HG03469 (cell line): ENCODE data around the gene TIMM13.

Experiments
- ATAC-seq: cut with Tn5 transposase; IDR thresholded peaks from one replicate; pipeline ENCODE4 v1.9.1; 2021; ENCODE audit warnings: mild to moderate bottlenecking, moderate library complexity, moderate number of reproducible peaks; ENCODE audit not compliant: unreplicated experiment

Gene TIMM13

DNA sequence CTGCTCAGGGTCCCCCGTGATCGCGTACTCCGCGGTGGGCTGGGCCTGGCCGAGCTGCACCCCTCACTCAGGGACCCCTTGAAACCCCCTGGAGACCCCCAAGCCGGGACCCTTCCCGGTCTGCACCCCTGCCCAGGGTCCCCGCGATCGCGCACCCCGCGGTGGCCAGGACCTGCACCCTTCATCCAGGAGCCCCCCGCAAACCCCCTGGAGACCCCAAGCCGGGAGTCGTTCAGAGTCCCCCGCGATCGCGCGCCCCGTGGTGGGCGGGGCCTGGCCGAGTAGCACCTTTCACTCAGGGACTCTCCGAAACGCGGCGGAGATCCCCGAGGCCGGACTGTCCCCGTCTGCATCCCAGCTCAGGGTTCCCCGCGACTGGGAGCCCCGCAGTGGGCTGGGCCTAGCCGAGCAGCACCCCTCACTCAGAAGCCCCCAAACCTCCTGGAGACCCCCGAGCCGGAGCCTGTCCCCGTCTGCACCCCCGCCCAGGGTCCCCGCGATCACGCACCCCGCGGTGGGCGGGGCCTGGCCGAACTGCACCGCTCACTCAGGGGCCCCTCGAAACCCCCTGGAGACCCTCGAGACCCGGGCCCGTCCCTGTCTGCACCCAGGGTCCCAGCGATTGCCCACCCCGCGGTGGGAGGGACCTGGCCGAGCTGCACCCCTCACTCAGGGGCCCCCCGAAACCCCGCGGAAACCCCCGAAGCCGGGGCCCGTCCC, 28.6 kb upstream of the TIMM13 start:
- peak; percentile 14 for ATAC-seq

DNA sequence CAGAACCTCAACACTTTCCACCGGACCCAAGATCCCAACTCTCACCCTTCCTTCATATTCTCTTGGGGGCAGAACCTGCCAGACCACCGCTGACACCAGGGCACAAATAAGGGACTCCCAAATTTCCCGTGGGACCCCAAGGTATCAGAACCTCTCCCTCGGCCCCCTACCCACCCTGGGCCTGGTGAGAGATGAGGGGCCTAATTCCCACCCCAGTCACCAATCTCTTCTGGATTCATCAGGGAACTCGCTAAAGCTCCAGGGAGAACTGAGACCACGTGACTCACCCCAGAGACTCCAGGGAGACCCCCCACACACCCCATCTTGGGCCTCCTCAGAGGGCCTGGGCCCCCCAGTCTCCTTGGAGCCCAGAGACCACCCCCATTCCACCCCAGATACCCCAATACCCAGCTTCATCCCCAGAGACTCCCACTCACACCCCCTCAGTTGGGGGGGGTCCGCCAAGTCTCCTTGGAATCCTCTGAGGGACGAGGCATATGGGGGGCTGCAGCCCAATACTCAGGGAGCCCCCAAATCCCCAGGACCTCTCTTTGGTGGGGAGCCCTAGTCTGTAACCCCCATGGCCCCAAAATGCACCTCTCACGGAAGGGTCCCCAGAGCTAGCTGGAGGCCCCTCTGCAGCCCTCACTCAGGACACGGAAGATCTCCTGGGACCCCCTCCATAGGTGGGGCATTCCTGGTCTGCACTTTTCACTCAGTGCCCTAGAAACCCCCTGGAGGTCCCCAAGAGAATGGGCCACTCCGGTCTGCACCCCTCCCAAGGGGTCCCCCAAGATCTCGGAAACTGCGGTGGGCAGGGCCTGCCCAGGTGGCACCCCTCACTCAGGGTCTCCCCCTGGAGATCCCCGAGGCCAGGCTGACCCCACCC, 27.8 kb upstream of the TIMM13 start:
- no peak for ATAC-seq

GRCh38 chr19:2454199-2454961, 27.0 kb upstream of the TIMM13 start:
- ATAC-seq, result no peak

GRCh38 chr19:2453431-2454025, 26.1 kb upstream of the TIMM13 start:
- ATAC-seq, result no peak

DNA sequence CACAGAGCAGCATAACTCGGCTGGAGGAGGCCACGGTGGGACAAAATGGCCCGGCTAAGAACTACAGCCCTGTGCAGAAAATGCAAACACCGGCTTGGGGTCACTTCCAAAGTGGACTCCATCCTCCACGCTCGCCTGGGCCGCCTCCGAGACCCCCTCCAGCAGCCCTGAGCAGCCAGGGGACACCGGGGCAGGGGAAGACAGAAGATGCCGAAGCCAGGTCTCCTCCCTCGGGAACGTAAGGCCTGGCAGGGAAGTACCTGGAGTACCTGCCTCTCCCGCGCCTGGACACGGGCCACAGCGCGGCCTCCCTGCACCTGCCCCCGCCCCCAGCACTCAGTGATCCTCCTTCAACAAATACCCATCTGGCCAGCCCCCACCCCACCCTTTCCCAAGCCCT, 24.4 kb upstream of the TIMM13 start:
- ATAC-seq, result no peak

GRCh38 chr19:2451138-2451537, 23.8 kb upstream of the TIMM13 start:
- no peak for ATAC-seq

GRCh38 chr19:2449019-2449418, 21.6 kb upstream of the TIMM13 start:
- ATAC-seq, result no peak

GRCh38 chr19:2446381-2446780, 19.0 kb upstream of the TIMM13 start:
- no peak for ATAC-seq

GRCh38 chr19:2444251-2445002, 17.0 kb upstream of the TIMM13 start:
- ATAC-seq, result no peak

GRCh38 chr19:2443785-2444182, 16.4 kb upstream of the TIMM13 start:
- no peak for ATAC-seq

GRCh38 chr19:2443116-2443784, 15.9 kb upstream of the TIMM13 start:
- ATAC-seq, result no peak

DNA sequence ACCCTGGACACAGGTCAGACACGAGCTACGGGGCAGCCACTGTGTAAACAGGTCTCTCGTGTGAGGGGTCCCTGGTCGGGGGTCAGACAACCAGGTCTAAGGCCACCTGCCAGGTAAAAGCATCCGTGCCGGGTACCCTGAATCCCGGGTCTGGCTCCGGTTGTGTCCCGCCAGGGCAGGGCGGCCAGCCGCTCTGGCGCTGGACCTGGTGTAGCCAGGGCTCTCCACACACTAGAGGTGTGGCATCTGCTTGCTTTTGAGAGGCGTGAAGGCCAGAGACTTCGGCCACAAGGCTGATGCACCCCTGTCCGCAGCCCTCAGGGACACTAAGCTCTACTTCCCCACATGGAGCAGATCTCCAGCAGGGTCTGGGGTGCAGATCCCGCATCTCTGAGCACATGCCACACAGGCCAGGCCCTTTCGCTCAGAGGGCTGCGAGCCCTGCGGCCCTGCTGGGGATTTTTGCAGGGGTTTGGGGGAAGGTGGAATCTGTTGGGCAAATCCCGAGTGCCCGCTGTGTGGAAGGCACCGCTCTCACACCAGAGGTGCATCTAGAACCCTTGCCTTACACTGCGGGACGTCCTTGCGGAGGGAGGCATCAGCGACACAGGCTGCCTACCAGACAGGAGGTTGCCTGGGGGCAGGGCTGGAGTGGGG, 13.8 kb upstream of the TIMM13 start:
- no peak for ATAC-seq

DNA sequence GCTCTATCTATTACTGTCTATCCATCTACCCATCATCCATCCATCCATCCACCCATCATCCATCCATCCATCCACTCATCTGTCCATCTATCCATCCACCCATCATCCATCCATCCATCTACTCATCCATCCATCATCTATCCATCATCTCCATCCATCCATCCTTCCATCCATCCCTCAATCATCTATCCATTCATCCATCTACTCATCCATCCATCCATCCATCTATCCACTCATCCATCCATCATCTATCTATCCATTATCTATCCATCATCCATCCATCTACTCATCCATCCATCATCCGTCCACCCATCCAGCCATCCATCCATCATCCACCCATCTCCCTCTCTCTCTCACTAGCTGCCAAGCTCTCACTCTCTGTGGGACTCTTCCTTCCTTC, 13.1 kb upstream of the TIMM13 start:
- no peak for ATAC-seq

GRCh38 chr19:2438178-2438577, 10.8 kb upstream of the TIMM13 start:
- ATAC-seq, result no peak

- ATAC-seq, result no peak
Observed at GRCh38 chr19:2436926-2437325, 9.5 kb upstream of the TIMM13 start.

DNA sequence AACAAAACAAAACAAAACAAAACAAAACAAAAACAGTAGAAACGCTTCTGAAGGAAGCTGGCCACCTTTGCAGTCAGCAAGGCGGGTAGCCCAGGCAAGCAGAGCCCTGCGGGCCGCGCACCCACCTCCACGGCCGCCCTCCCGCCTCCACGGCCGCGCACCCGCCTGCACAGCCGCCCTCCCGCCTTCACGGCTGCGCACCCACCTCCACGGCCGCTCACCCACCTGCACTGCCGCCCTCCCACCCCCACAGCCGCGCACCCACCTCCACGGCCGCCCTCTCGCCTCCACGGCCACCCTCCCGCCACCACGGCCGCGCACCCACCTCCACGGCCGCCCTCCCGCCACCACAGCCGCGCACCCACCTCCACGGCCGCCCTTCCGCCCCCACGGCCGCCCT, 9.0 kb upstream of the TIMM13 start:
- no peak for ATAC-seq

DNA sequence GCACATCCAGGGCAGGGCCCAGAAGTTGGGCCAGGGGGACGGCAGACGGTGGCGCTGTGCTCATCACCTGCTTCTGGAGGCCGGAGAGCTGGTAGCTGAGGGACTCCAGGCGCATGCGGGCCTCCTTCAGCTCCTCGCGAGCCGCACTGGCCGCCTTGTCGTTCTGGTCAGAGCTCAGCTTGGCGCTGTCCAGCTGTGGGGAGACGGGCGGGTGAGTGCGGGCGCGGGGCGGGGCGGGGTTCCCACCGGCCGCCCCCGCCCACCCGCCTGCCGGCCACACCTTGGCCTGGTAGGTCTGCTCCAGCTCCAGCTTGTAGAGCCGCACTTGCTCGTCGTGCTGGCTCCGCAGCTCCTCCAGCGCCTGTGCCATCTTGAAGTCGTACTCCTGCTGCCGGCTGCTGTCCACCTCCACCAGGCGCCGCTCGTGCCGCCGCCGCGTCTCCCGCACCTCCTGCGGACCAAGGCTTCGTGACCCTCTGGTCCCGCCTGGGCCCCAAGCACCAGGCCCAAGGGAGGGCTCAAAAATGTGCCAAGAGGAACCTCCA, 7.4 kb upstream of the TIMM13 start:
- no peak for ATAC-seq

DNA sequence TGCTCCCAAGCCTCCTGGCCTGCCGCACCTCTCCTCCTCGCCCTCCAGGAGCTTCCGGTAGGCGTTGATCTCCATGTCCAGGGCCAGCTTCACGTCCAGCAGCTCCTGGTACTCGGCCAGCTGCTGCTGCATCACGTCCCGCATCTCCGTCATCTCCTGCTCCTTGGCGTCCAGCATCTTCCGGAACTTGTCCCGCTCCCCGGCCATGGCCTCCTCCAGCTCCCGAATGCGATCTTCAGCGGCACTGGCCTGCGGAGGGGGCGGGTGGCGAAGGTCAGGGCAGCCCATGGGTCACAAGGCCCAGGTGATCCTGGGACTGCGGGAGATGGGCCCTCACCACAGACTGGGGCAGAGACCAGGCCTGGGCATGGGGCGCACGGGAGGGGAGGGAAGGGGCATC, 6.9 kb upstream of the TIMM13 start:
- ATAC-seq, result no peak

DNA sequence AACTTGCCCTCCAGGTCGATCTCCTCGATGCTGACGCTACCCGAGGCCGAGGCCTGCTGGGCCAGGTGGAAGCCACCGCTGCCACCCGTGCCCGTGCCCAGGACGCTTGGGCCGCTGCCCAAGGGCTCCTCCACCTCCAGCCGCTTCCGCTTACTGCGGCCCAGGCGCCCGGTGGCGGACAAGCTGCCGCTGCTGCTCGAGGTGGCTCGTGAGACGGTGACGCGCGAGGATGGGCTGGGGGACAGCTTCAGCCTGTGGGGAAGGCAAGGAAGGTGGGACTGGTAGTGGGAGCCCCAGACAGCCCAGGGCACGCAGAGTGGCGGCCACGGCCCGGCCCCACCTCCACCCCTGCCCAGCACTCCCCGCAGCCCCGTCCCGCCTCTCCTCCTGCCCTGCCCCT, 6.5 kb upstream of the TIMM13 start:
- ATAC-seq, result no peak
